Esophagus (tissue), 2 donors: ENCODE measurements around the gene DUSP6. TPM values are rescaled to one million over a fixed set of nuclear protein-coding genes. Genes with fewer than 3 reads are reported as not detected.

Source experiments
- H3K27ac ChIP-seq, 2 donors: one replicate each; pipeline ENCODE4 v1.5.1; 2013; ENCODE audit warnings: low read depth in 2 of 2, mild to moderate bottlenecking in 2 of 2, inconsistent platforms in 1 of 2, low read length in 1 of 2, moderate library complexity in 1 of 2
- H3K27me3 ChIP-seq, 2 donors: one replicate each; pipeline ENCODE4 v1.6.1; 2013; ENCODE audit warnings: low read length in 2 of 2, control low read depth in 1 of 2, mild to moderate bottlenecking in 1 of 2; ENCODE audit not compliant: insufficient read depth in 2 of 2, control insufficient read depth in 1 of 2
- H3K36me3 ChIP-seq, 2 donors: one replicate each; pipeline ENCODE4 v1.6.1; 2013; ENCODE audit warnings: low read length in 1 of 2; ENCODE audit not compliant: control insufficient read depth in 2 of 2, insufficient read depth in 2 of 2
- H3K4me1 ChIP-seq, 2 donors: one replicate each; pipeline ENCODE4 v1.6.1; 2013; ENCODE audit warnings: low read length in 1 of 2; ENCODE audit not compliant: control insufficient read depth in 2 of 2, insufficient read depth in 2 of 2
- H3K4me3 ChIP-seq, 2 donors: one replicate each; pipeline ENCODE4 v1.5.1; 2013; ENCODE audit warnings: low read length in 2 of 2, mild to moderate bottlenecking in 2 of 2, low read depth in 1 of 2, moderate library complexity in 1 of 2
- H3K9me3 ChIP-seq, 2 donors: one replicate each; pipeline ENCODE4 v1.6.1; 2013; ENCODE audit warnings: mild to moderate bottlenecking in 2 of 2, low read depth in 1 of 2, low read length in 1 of 2, moderate library complexity in 1 of 2; ENCODE audit not compliant: control insufficient read depth in 2 of 2, insufficient read depth in 1 of 2
- WGBS, 2 donors: extraction: QIAGEN DNeasy Blood & Tissue Kit; methylation state at CpG; one replicate each; pipeline ENCODE4 v1.1.7; 2013; 5-methylcytosine and 5-hydroxymethylcytosine counted together
- polyA plus RNA-seq, 2 donors: library from polyadenylated mRNA; stranded (reverse); fragments of 200-250 nt; gene quantifications; one replicate each; pipeline ENCODE4 v1.2.3, GENCODE V29; 2013
- donor health status: healthy with polysubstance abuse.
- donor health status: Bipolar disorder and iron deficiency.

The DUSP6 gene
- polyA plus RNA-seq, 2 donors: 3.8 to 9.2 TPM

- H3K4me3 ChIP-seq: no peak overlapping the region
- no peaks in the 10 kb centered on the region for H3K27me3 ChIP-seq
- no peaks in the 10 kb centered on the region for H3K36me3 ChIP-seq
- peaks cover 0 to 6% of the 10 kb centered on the region in 2 donors for H3K4me1 ChIP-seq
- peaks cover 0 to 2% of the 10 kb centered on the region in 2 donors for H3K9me3 ChIP-seq
- H3K27ac ChIP-seq: no peak overlapping the region
- WGBS, 2 donors: 90 to 92% methylated on average over 2 of the region's 2 CpGs
Measured at GRCh38 chr12:89376844-89377243, 24.5 kb upstream of the DUSP6 start.

GRCh38 chr12:89376202-89376529 is 23.9 kb upstream of the DUSP6 start:
- 70 to 76% methylated on average over 1 of the region's 1 CpG for WGBS, 2 donors
- H3K9me3 ChIP-seq: peaks cover 0 to 2% of the 10 kb centered on the region in 2 donors

GRCh38 chr12:89373763-89374572 is 21.7 kb upstream of the DUSP6 start:
- Histone ChIP-seq H3K9me3 (peaks cover 0 to 2% of the 10 kb centered on the region in 2 donors), H3K36me3 (no peaks in the 10 kb centered on the region), H3K4me3 (no peak overlapping the region), H3K27me3 (no peaks in the 10 kb centered on the region), H3K27ac (no peak overlapping the region), H3K4me1 (peaks cover 0 to 10% of the 10 kb centered on the region in 2 donors)
- 14 to 23% methylated on average over 2 of the region's 2 CpGs for WGBS, 2 donors

More at GRCh38 chr12:89376202-89376529, 23.9 kb upstream of the DUSP6 start:
- Histone ChIP-seq H3K27me3 (no peaks in the 10 kb centered on the region), H3K4me1 (peaks cover 0 to 6% of the 10 kb centered on the region in 2 donors), H3K27ac (no peak overlapping the region), H3K4me3 (no peak overlapping the region), H3K36me3 (no peaks in the 10 kb centered on the region)

- 73 to 76% methylated on average over 6 of the region's 6 CpGs for WGBS, 2 donors
- H3K36me3 ChIP-seq: no peaks in the 10 kb centered on the region
- H3K9me3 ChIP-seq: peaks cover 0 to 2% of the 10 kb centered on the region in 2 donors
- H3K27me3 ChIP-seq: no peaks in the 10 kb centered on the region
- no peak overlapping the region for H3K4me3 ChIP-seq
- no peak overlapping the region for H3K27ac ChIP-seq
- H3K4me1 ChIP-seq: peaks cover 0 to 10% of the 10 kb centered on the region in 2 donors
Measured at GRCh38 chr12:89372584-89373370, 20.5 kb upstream of the DUSP6 start.

- no peaks in the 10 kb centered on the region for H3K36me3 ChIP-seq
- H3K27ac ChIP-seq: no peak overlapping the region
- 50 to 52% methylated on average over 7 of the region's 7 CpGs for WGBS, 2 donors
- no peaks in the 10 kb centered on the region for H3K9me3 ChIP-seq
- H3K4me1 ChIP-seq: peaks cover 0 to 10% of the 10 kb centered on the region in 2 donors
- no peaks in the 10 kb centered on the region for H3K27me3 ChIP-seq
- no peak overlapping the region for H3K4me3 ChIP-seq
Measured at GRCh38 chr12:89370850-89371249, 18.5 kb upstream of the DUSP6 start.

GRCh38 chr12:89370421-89370831 is 18.1 kb upstream of the DUSP6 start:
- no peak overlapping the region for H3K4me3 ChIP-seq
- no peaks in the 10 kb centered on the region for H3K27me3 ChIP-seq
- H3K36me3 ChIP-seq: no peaks in the 10 kb centered on the region
- no peaks in the 10 kb centered on the region for H3K9me3 ChIP-seq
- peak overlapping the region in 1 of 2 donors; percentile 3 for H3K27ac ChIP-seq
- peaks cover 0 to 6% of the 10 kb centered on the region in 2 donors for H3K4me1 ChIP-seq
- WGBS, 2 donors: 50% methylated on average over 3 of the region's 3 CpGs

- Histone ChIP-seq H3K27ac (no peak overlapping the region), H3K4me1 (peaks cover 0 to 6% of the 10 kb centered on the region in 2 donors), H3K36me3 (no peaks in the 10 kb centered on the region), H3K4me3 (no peak overlapping the region), H3K27me3 (no peaks in the 10 kb centered on the region), H3K9me3 (no peaks in the 10 kb centered on the region)
- WGBS, 2 donors: 49 to 67% methylated on average over 3 of the region's 3 CpGs
Measured at GRCh38 chr12:89369166-89369565, 16.9 kb upstream of the DUSP6 start.

GRCh38 chr12:89368391-89368790 is 16.1 kb upstream of the DUSP6 start:
- H3K4me3 ChIP-seq: no peak overlapping the region
- no peaks in the 10 kb centered on the region for H3K9me3 ChIP-seq
- no peaks in the 10 kb centered on the region for H3K36me3 ChIP-seq
- 58 to 68% methylated on average over 4 of the region's 4 CpGs for WGBS, 2 donors
- peaks cover 0 to 6% of the 10 kb centered on the region in 2 donors for H3K4me1 ChIP-seq
- no peaks in the 10 kb centered on the region for H3K27me3 ChIP-seq
- H3K27ac ChIP-seq: no peak overlapping the region

GRCh38 chr12:89366676-89367364 is 14.5 kb upstream of the DUSP6 start:
- Histone ChIP-seq H3K27ac (no peak overlapping the region), H3K4me1 (peaks cover 0 to 4% of the 10 kb centered on the region in 2 donors), H3K36me3 (no peaks in the 10 kb centered on the region), H3K4me3 (no peak overlapping the region), H3K9me3 (no peaks in the 10 kb centered on the region), H3K27me3 (no peaks in the 10 kb centered on the region)
- 82 to 91% methylated on average over 3 of the region's 3 CpGs for WGBS, 2 donors
